Measurements from ENCODE around the gene PACSIN3. TPM values are rescaled to one million over a fixed set of nuclear protein-coding genes. Genes with fewer than 3 reads are reported as not detected.

The PACSIN3 gene
- total RNA-seq, 1 donor from 2014 or later, result 28.6 TPM

- ATAC-seq (peak; percentile 67), DNase-seq (no peak)
- peaks cover 22% of the 10 kb centered on the region for H3K27me3 ChIP-seq (ENCODE audit: low read depth)
- no peaks in the 10 kb centered on the region for H3K9me3 ChIP-seq
- TF ChIP-seq CTCF (IDR thresholded peaks at IDR 0.05), result no peak
- H3K4me3 ChIP-seq, result no peak overlapping the region
- H3K4me1 ChIP-seq, result peaks cover 31% of the 10 kb centered on the region
- H3K27ac ChIP-seq, result peak overlapping the region; percentile 49
- intact Hi-C loops (cut with DNase I), result no loop called here
- H3K36me3 ChIP-seq, result no peaks in the 10 kb centered on the region
Observed at GRCh38 chr11:47189100-47189834, 3.0 kb upstream of the PACSIN3 start.

GRCh38 chr11:47188259-47188658 lies 2.0 kb upstream of the PACSIN3 start:
- intact Hi-C loops (cut with DNase I), result no loop called here
- peak overlapping the region; percentile 83 for H3K27ac ChIP-seq
- no peak overlapping the region for H3K4me3 ChIP-seq
- H3K27me3 ChIP-seq (ENCODE audit: low read depth), result peaks cover 22% of the 10 kb centered on the region
- H3K9me3 ChIP-seq, result no peaks in the 10 kb centered on the region
- ATAC-seq, result no peak
- TF ChIP-seq CTCF (IDR thresholded peaks at IDR 0.05), result no peak
- H3K36me3 ChIP-seq, result no peaks in the 10 kb centered on the region
- H3K4me1 ChIP-seq, result peaks cover 31% of the 10 kb centered on the region
- no peak for DNase-seq

- H3K4me1 ChIP-seq, result peaks cover 31% of the 10 kb centered on the region
- H3K27me3 ChIP-seq (ENCODE audit: low read depth), result peaks cover 22% of the 10 kb centered on the region
- TF ChIP-seq CTCF (IDR thresholded peaks at IDR 0.05), result no peak
- no peaks in the 10 kb centered on the region for H3K36me3 ChIP-seq
- H3K27ac ChIP-seq, result peak overlapping the region; percentile 83
- no peak for DNase-seq
- intact Hi-C loops (cut with DNase I), result no loop called here
- no peaks in the 10 kb centered on the region for H3K9me3 ChIP-seq
- no peak for ATAC-seq
- H3K4me3 ChIP-seq, result peak overlapping the region; percentile 76
Observed at GRCh38 chr11:47187723-47188122, 1.5 kb upstream of the PACSIN3 start.

GRCh38 chr11:47186700-47187695 lies 764 bp upstream of the PACSIN3 start:
- intact Hi-C loops (cut with DNase I), result no loop called here
- ATAC-seq (peak; percentile 34 to 39), DNase-seq (peak; percentile 67)
- no peak for TF ChIP-seq CTCF (IDR thresholded peaks at IDR 0.05)
- no peaks in the 10 kb centered on the region for H3K9me3 ChIP-seq
- peak overlapping the region; percentile 83 for H3K27ac ChIP-seq
- H3K4me3 ChIP-seq, result peak overlapping the region; percentile 76
- H3K4me1 ChIP-seq, result peaks cover 31% of the 10 kb centered on the region
- peaks cover 22% of the 10 kb centered on the region for H3K27me3 ChIP-seq (ENCODE audit: low read depth)
- no peaks in the 10 kb centered on the region for H3K36me3 ChIP-seq

GRCh38 chr11:47185305-47186075 lies 744 bp downstream of the PACSIN3 start:
- H3K27ac ChIP-seq, result peak overlapping the region; percentile 83

More at GRCh38 chr11:47185305-47186075, 744 bp downstream of the PACSIN3 start:
- Histone ChIP-seq H3K4me3 (peak overlapping the region; percentile 76), H3K27me3 (ENCODE audit: low read depth) (peaks cover 22% of the 10 kb centered on the region), H3K9me3 (no peaks in the 10 kb centered on the region), H3K36me3 (no peaks in the 10 kb centered on the region), H3K4me1 (peaks cover 31% of the 10 kb centered on the region)
- intact Hi-C loops (cut with DNase I), result no loop called here
- no peak for TF ChIP-seq CTCF (IDR thresholded peaks at IDR 0.05)
- DNase-seq, result peak; percentile 84
- peak; percentile 64 to 73 for ATAC-seq

Measured in lower lobe of right lung (tissue), 2 donors.